ENCODE data around the gene MRPS6.

The MRPS6 gene

DNA sequence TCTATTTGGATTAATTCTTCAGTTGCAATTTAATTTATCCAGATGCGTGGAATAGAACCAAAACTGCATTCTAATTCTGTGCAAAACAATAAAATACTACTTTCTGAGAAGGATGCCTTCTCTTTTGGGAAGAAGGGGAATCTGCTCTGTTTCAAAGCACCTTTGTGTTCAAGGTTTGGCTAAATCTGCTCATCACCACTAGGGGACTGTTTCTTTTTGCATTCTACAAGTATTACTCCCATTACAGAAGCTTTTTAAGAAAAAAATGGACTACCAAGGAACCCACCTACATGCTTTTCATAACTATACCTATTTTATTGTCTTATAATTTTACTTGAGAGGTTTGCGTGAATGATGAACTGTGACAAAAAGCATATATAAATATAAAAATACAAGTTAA, 18.2 kb downstream of the MRPS6 start:
- H4K20me1 ChIP-seq (ENCODE audit: insufficient read depth, low read length): peaks cover 60% of the 10 kb centered on the region

DNA sequence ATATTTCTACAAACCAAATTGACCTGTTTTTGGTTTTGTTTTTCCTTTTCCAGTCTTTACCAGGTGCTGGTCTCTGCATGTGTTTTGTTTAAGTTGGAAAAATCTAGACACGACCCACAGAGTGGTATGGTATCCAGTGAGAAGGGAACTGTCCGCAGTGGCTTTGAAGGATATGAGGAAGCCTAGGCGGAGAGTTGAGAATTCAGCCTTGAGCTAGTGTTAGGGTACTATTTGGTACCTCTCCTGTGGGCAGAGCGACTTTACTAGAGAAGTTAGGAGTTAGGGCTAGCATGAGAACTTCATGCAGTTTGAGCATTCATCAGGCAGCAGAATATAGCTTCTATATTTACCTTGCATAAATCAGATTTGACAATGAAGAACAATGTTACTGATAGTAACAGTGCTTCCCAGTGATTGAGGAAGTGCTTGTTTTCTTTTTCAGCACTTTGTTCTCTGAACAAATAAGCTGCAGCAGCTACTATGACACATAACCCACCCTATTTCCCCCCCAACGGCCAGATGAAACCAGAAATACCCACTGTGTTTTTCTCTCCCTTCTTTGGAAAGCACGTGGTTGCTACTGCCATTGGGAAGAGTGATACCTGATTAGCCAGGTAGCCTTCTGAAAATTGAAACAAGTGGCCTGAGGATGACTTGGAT, 19.0 kb downstream of the MRPS6 start:
- Histone ChIP-seq H3K27me3 (ENCODE audit: insufficient read depth, low read length, poor library complexity) (no peaks in the 10 kb centered on the region), H3K27ac (ENCODE audit: low read length) (no peak overlapping the region), H3K79me2 (ENCODE audit: insufficient read depth, low read length) (peaks cover 98% of the 10 kb centered on the region), H3K36me3 (ENCODE audit: insufficient read depth, low read length) (peaks cover 63% of the 10 kb centered on the region), H2AFZ (ENCODE audit: low read depth, low read length) (no peak overlapping the region), H3K4me3 (ENCODE audit: low read depth in 1 of 2, low read length in 2 of 2) (no peak overlapping the region), H3K4me1 (ENCODE audit: insufficient read depth, low read length) (peaks cover 7% of the 10 kb centered on the region), H3K4me2 (ENCODE audit: insufficient read depth, low read length) (no peak overlapping the region), H3K9ac (ENCODE audit: low read depth, low read length) (no peak overlapping the region), H4K20me1 (ENCODE audit: insufficient read depth, low read length) (peaks cover 58% of the 10 kb centered on the region), H3K9me3 (ENCODE audit: insufficient read depth, low read length, severe bottlenecking) (no peaks in the 10 kb centered on the region)
- DNase-seq (no peak), ATAC-seq (ENCODE audit: insufficient read depth, low read depth) (no peak)
- no peak for TF ChIP-seq EZH2 (IDR thresholded peaks at IDR 0.05; ENCODE audit: borderline replicate concordance, low read depth, low read length, severe bottlenecking)
- TF ChIP-seq, protein P1, sequence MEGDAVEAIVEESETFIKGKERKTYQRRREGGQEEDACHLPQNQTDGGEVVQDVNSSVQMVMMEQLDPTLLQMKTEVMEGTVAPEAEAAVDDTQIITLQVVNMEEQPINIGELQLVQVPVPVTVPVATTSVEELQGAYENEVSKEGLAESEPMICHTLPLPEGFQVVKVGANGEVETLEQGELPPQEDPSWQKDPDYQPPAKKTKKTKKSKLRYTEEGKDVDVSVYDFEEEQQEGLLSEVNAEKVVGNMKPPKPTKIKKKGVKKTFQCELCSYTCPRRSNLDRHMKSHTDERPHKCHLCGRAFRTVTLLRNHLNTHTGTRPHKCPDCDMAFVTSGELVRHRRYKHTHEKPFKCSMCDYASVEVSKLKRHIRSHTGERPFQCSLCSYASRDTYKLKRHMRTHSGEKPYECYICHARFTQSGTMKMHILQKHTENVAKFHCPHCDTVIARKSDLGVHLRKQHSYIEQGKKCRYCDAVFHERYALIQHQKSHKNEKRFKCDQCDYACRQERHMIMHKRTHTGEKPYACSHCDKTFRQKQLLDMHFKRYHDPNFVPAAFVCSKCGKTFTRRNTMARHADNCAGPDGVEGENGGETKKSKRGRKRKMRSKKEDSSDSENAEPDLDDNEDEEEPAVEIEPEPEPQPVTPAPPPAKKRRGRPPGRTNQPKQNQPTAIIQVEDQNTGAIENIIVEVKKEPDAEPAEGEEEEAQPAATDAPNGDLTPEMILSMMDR (IDR thresholded peaks at IDR 0.05; ENCODE audit: borderline replicate concordance, extremely low read depth, low read length, poor library complexity, severe bottlenecking): no peak

More for the DNA sequence above, 18.2 kb downstream of the MRPS6 start:
- Histone ChIP-seq H3K79me2 (ENCODE audit: insufficient read depth, low read length) (peaks cover 98% of the 10 kb centered on the region), H3K27me3 (ENCODE audit: insufficient read depth, low read length, poor library complexity) (no peaks in the 10 kb centered on the region), H3K4me2 (ENCODE audit: insufficient read depth, low read length) (no peak overlapping the region), H3K36me3 (ENCODE audit: insufficient read depth, low read length) (peaks cover 60% of the 10 kb centered on the region), H3K27ac (ENCODE audit: low read length) (no peak overlapping the region), H2AFZ (ENCODE audit: low read depth, low read length) (no peak overlapping the region), H3K9ac (ENCODE audit: low read depth, low read length) (no peak overlapping the region), H3K9me3 (ENCODE audit: insufficient read depth, low read length, severe bottlenecking) (no peaks in the 10 kb centered on the region), H3K4me3 (ENCODE audit: low read depth in 1 of 2, low read length in 2 of 2) (no peak overlapping the region), H3K4me1 (ENCODE audit: insufficient read depth, low read length) (peaks cover 10% of the 10 kb centered on the region)
- ATAC-seq (ENCODE audit: insufficient read depth, low read depth): no peak
- TF ChIP-seq EZH2 (IDR thresholded peaks at IDR 0.05; ENCODE audit: borderline replicate concordance, low read depth, low read length, severe bottlenecking): no peak
- TF ChIP-seq, protein P1 (IDR thresholded peaks at IDR 0.05; ENCODE audit: borderline replicate concordance, extremely low read depth, low read length, poor library complexity, severe bottlenecking): peak; percentile 40
- no peak for DNase-seq

DNA sequence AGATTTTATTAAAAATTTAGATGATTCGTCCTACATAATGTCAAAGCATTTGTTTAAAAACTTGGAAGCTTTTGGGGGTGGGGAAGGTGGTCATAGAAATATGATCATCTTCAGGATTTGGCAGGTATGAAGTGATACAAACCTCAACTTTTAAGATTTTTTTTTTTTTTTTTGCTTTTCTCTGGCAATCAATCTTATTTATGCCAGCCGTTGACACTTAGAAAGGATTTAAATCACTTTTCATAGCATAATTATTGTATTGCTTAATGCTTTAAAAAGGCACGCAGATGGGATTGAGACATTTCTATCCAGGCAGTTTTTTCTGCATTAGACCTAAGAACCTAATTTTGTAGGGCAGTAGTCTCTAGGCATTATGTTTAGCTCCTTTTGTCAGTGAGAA, 19.7 kb downstream of the MRPS6 start:
- Histone ChIP-seq H3K27me3 (ENCODE audit: insufficient read depth, low read length, poor library complexity) (no peaks in the 10 kb centered on the region), H3K9me3 (ENCODE audit: insufficient read depth, low read length, severe bottlenecking) (no peaks in the 10 kb centered on the region), H4K20me1 (ENCODE audit: insufficient read depth, low read length) (peaks cover 54% of the 10 kb centered on the region), H3K4me1 (ENCODE audit: insufficient read depth, low read length) (peaks cover 7% of the 10 kb centered on the region), H3K4me2 (ENCODE audit: insufficient read depth, low read length) (no peak overlapping the region), H3K4me3 (ENCODE audit: low read depth in 1 of 2, low read length in 2 of 2) (no peak overlapping the region), H3K36me3 (ENCODE audit: insufficient read depth, low read length) (peaks cover 68% of the 10 kb centered on the region), H3K79me2 (ENCODE audit: insufficient read depth, low read length) (peaks cover 98% of the 10 kb centered on the region), H2AFZ (ENCODE audit: low read depth, low read length) (no peak overlapping the region), H3K9ac (ENCODE audit: low read depth, low read length) (no peak overlapping the region), H3K27ac (ENCODE audit: low read length) (no peak overlapping the region)
- TF ChIP-seq EZH2 (IDR thresholded peaks at IDR 0.05; ENCODE audit: borderline replicate concordance, low read depth, low read length, severe bottlenecking): no peak
- TF ChIP-seq, protein P1 (IDR thresholded peaks at IDR 0.05; ENCODE audit: borderline replicate concordance, extremely low read depth, low read length, poor library complexity, severe bottlenecking): no peak
- ATAC-seq (ENCODE audit: insufficient read depth, low read depth) (no peak), DNase-seq (no peak)
